Ramos (cell line): ENCODE measurements around the gene SLX9.

Experiments
- in situ Hi-C: fragments of 300-500 bp; cut with MboI; formaldehyde crosslinking; loops from one replicate; pipeline ENCODE4 v1.14.3; 2022; ENCODE audit warnings: low sequenced_read_pairs; ENCODE audit not compliant: unreplicated experiment

The SLX9 gene

DNA sequence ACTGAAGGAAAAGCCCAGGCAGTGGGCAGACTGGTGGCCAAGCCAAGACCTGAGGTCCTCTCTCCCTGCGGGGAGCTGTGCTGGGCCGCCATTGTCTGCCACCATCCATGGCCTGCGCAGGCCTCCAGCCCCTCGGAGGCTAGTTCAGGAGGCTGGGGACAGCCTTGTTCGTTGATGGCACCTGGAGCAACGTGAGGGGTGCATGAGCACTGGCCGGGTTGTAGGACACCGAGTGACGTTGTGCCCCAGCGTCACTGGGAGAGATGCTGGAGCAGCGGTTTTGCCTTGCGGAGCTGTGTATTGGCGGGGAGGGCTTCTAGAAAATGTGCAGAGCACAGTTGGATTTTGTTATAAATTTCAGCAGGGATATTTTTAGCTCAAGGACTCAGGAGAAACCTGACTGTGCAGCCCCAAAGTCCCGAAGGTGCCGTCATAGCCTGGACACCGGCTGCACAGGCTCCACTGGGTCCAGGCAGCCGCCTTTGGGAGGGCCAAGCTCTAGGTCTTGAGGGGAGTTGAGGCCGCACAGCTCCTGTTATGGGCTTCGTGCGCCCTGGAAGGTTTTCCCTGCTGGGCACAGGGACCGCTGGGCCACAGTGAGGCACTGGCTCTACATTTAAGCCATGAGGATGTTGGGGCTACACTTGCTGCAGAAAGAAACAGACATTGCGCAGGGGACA is 86.4 kb downstream of the SLX9 start:
- in situ Hi-C loops, result no loop called here
